IMR-90 (cell line): Measurements from ENCODE around the gene OR1F1.

Experiments
- CEBPB ChIP-seq: IDR thresholded peaks from 2 replicates; pipeline ENCODE4 v1.6.1; 2012; ENCODE audit warnings: low read depth, low read length, improper control_type of control experiment
- ELK1 ChIP-seq: fragments of 150-350 bp; IDR thresholded peaks from 2 replicates; pipeline ENCODE4 v1.6.1; 2016; ENCODE audit warnings: low read depth, mild to moderate bottlenecking, low read length, moderate library complexity, borderline replicate concordance
- FOS ChIP-seq: fragments of 150-350 bp; IDR thresholded peaks from 2 replicates; pipeline ENCODE4 v1.6.1; 2016; ENCODE audit warnings: low read depth, low read length
- MAFK ChIP-seq: IDR thresholded peaks from 2 replicates; pipeline ENCODE4 v1.6.1; 2012; ENCODE audit warnings: low read depth, low read length, improper control_type of control experiment
- MAZ ChIP-seq: IDR thresholded peaks from 2 replicates; pipeline ENCODE4 v1.6.1; 2012; ENCODE audit warnings: low read depth, mild to moderate bottlenecking, low read length, improper control_type of control experiment, moderate library complexity, borderline replicate concordance
- POLR2A ChIP-seq: IDR thresholded peaks from 2 replicates; pipeline ENCODE4 v1.6.1; 2012; ENCODE audit warnings: mild to moderate bottlenecking, low read depth, low read length
- RAD21 ChIP-seq: IDR thresholded peaks from 2 replicates; pipeline ENCODE4 v1.6.1; 2012; ENCODE audit warnings: low read length, improper control_type of control experiment
- RCOR1 ChIP-seq: IDR thresholded peaks from 2 replicates; pipeline ENCODE4 v1.6.1; 2012; ENCODE audit warnings: mild to moderate bottlenecking, low read length, improper control_type of control experiment; ENCODE audit not compliant: insufficient replicate concordance
- RFX5 ChIP-seq: IDR thresholded peaks from 2 replicates; pipeline ENCODE4 v1.8.0; 2012; ENCODE audit warnings: low read depth, mild to moderate bottlenecking, low read length, moderate library complexity
- SMC3 ChIP-seq: fragments of 150-350 bp; IDR thresholded peaks from 2 replicates; pipeline ENCODE4 v1.6.1; 2016; ENCODE audit warnings: low read depth, mild to moderate bottlenecking, antibody characterized with exemption, low read length, moderate library complexity
- USF2 ChIP-seq: fragments of 150-350 bp; IDR thresholded peaks from 2 replicates; pipeline ENCODE4 v1.6.1; 2017; ENCODE audit warnings: mild to moderate bottlenecking, antibody characterized with exemption, low read length, low read depth
- TF ChIP-seq, protein P1 (sequence below): conservative IDR thresholded peaks from 2 replicates; pipeline ENCODE4 v1.5.1; 2012; ENCODE audit warnings: mild to moderate bottlenecking, low read depth, low read length, improper control_type of control experiment

DNA sequence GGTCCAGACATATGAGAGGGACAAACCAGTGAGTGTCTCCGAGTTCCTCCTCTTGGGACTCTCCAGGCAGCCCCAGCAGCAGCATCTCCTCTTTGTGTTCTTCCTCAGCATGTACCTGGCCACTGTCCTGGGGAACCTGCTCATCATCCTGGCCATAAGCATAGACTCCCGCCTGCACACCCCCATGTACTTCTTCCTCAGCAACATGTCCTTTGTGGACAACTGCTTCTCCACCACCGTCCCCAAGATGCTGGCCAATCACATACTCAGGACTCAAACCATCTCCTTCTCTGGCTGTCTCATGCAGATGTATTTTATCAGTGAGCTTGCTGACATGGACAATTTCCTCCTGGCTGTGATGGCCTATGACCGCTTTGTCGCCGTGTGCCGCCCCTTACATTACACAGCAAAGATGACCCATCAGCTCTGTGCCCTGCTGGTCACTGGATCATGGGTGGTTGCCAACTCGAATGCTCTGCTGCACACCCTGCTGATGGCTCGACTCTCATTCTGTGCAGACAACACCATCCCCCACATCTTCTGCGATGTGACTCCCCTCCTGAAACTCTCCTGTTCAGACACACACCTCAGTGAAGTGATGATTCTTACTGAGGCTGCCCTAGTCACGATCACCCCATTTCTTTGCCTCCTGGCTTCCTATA lies 27.7 kb downstream of the OR1F1 start:
- no peak for TF ChIP-seq POLR2A
- no peak for TF ChIP-seq CEBPB
- TF ChIP-seq, protein P1, sequence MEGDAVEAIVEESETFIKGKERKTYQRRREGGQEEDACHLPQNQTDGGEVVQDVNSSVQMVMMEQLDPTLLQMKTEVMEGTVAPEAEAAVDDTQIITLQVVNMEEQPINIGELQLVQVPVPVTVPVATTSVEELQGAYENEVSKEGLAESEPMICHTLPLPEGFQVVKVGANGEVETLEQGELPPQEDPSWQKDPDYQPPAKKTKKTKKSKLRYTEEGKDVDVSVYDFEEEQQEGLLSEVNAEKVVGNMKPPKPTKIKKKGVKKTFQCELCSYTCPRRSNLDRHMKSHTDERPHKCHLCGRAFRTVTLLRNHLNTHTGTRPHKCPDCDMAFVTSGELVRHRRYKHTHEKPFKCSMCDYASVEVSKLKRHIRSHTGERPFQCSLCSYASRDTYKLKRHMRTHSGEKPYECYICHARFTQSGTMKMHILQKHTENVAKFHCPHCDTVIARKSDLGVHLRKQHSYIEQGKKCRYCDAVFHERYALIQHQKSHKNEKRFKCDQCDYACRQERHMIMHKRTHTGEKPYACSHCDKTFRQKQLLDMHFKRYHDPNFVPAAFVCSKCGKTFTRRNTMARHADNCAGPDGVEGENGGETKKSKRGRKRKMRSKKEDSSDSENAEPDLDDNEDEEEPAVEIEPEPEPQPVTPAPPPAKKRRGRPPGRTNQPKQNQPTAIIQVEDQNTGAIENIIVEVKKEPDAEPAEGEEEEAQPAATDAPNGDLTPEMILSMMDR, result no peak
- no peak for TF ChIP-seq ELK1
- no peak for TF ChIP-seq MAZ
- TF ChIP-seq SMC3, result no peak
- no peak for TF ChIP-seq MAFK
- no peak for TF ChIP-seq USF2
- TF ChIP-seq RAD21, result no peak
- TF ChIP-seq FOS, result no peak
- no peak for TF ChIP-seq RFX5
- TF ChIP-seq RCOR1, result no peak
